HG03108 (cell line): ENCODE data around the gene AUH.

Source experiments
- ATAC-seq: cut with Tn5 transposase; IDR thresholded peaks from one replicate; pipeline ENCODE4 v1.9.1; 2021; ENCODE audit warnings: moderate library complexity; ENCODE audit not compliant: unreplicated experiment

The AUH gene

GRCh38 chr9:91253488-91253887 lies 108.2 kb downstream of the AUH start:
- ATAC-seq, result no peak

DNA sequence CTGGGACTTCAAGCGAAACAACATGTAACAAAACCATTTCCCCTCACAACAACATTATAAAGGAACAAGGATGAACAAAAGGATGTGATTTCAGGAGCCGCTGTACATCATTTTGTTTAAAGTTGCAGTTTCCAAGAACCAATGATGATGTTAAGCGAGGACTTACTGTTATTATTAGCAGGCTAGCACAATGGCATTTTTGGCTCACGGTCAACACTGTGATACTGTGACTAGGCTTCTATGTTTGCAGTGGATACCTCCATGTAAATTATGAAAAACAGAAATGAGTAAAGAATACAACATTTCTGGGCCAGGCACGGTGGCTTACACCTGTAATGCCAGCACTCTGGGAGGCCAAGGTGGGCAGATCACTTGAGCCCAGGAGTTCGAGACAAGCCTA lies 113.0 kb downstream of the AUH start:
- ATAC-seq, result no peak

- ATAC-seq, result no peak
Observed at GRCh38 chr9:91247278-91247677, 114.4 kb downstream of the AUH start.

GRCh38 chr9:91246846-91247245 lies 114.9 kb downstream of the AUH start:
- no peak for ATAC-seq

- no peak for ATAC-seq
Observed at GRCh38 chr9:91245431-91246313, 116.0 kb downstream of the AUH start.

GRCh38 chr9:91243029-91243428 lies 118.7 kb downstream of the AUH start:
- ATAC-seq, result no peak

GRCh38 chr9:91241909-91242308 lies 119.8 kb downstream of the AUH start:
- ATAC-seq, result no peak

GRCh38 chr9:91240596-91241165 lies 121.0 kb downstream of the AUH start:
- no peak for ATAC-seq

- ATAC-seq, result no peak
Observed at GRCh38 chr9:91239367-91240111, 122.2 kb downstream of the AUH start.

DNA sequence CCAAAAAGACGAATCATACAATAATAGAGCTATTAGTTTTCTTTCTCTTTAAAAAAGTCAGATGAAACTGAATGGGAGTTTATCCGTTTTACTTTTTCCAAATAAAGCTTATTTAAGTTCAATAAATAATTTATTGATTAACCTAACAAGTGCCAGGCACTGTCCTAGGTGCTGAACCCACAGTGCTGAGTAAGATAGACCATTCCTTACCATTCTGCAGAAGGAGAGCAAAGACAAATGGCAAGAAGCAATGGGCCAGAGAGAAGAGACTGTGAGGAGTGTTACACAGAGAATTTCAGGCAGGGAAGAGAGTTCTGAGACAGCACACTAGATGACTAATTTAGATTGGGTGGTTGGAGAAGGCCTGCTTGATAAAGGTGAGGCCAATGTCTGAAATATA lies 127.2 kb downstream of the AUH start:
- no peak for ATAC-seq

- ATAC-seq, result no peak
Observed at GRCh38 chr9:91231619-91232018, 130.1 kb downstream of the AUH start.

GRCh38 chr9:91223000-91223399 lies 138.7 kb downstream of the AUH start:
- ATAC-seq, result no peak

- no peak for ATAC-seq
Observed at GRCh38 chr9:91222457-91222856, 139.3 kb downstream of the AUH start.

DNA sequence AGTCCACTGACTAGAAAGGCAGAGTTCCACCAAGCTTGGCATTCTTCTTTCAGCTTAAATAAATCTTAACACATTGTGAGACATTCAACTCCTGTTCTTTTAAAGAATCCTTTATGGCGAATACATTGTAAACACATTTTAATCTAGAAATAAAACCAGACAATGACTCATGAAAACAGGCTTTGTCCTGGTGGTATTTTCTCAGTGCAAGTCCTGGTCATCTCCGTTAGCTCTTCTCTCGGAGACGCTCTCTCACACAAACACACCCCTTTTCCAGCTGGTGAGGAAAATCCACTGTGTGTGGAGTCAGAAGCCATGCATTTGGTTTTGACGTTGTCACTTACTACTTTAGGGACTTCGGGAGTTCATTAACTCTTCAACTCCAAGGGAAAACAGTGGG lies 140.4 kb downstream of the AUH start:
- ATAC-seq, result no peak

- no peak for ATAC-seq
Observed at GRCh38 chr9:91220491-91221135, 141.1 kb downstream of the AUH start.

- ATAC-seq, result no peak
Observed at GRCh38 chr9:91220021-91220420, 141.7 kb downstream of the AUH start.

- ATAC-seq, result no peak
Observed at GRCh38 chr9:91219557-91219956, 142.2 kb downstream of the AUH start.

- ATAC-seq, result no peak
Observed at GRCh38 chr9:91217388-91217787, 144.3 kb downstream of the AUH start.

DNA sequence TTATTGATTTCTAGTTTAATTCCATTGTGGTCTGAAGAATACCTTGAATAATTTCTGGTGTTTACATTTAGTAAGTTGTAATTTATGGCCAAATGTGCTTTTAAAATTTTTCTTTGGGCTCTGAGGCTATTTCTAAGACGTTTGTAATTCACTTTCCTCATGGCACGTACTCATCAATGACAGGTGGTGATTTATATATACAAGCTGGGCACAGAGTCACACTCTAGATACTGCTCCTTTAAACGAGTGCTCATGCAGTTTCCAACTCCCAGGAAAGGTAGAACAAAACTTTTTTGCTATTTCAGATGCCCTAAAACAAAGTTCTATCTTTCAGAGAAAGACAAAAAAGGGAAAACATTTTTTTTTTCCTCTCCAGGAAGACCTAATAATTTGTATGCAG lies 146.9 kb downstream of the AUH start:
- ATAC-seq, result no peak

DNA sequence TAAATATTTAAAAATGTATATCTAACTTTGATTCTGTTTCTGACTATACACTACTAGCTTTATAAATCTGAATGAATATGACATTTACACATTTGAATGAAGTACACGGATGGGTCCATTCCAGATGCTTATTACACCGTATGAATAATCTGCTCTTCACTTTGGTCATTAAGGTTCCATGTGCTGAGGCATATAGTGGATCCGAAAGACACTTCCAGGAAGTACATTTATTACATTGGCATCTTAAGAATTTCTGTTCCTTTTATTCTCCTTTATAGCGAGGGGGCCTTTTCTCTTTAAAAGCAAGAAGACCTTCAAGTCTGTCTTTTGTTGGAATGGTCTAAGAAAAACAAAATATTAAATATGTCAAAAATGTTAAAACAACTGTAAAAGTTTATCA lies 147.6 kb downstream of the AUH start:
- no peak for ATAC-seq

- no peak for ATAC-seq
Observed at GRCh38 chr9:91212596-91213243, 149.0 kb downstream of the AUH start.
